Hippocampal formation (tissue), 2 donors: ENCODE measurements around the gene ADCK2.
"Not testable (repeated sequence)": the region's sequence is repeated elsewhere in the genome, so short reads cannot be mapped to it uniquely, and the experiment has no call there.

ENCODE experiments used
- DNase-seq, 2 donors: peaks; one replicate each; lab custom pipeline; 2025; lab: John Stamatoyannopoulos, UW

Gene ADCK2

GRCh38 chr7:140645166-140645900 lies 27.4 kb upstream of the ADCK2 start:
- DNase-seq = no peak

GRCh38 chr7:140646931-140647647 lies 25.7 kb upstream of the ADCK2 start:
- DNase-seq = no peak

GRCh38 chr7:140649556-140650205 lies 23.1 kb upstream of the ADCK2 start:
- DNase-seq = no peak

- no peak for DNase-seq
Observed at GRCh38 chr7:140650367-140650766, 22.4 kb upstream of the ADCK2 start.

GRCh38 chr7:140653319-140654108 lies 19.2 kb upstream of the ADCK2 start:
- DNase-seq = peak; percentile 31 to 59

GRCh38 chr7:140654109-140654387 lies 18.7 kb upstream of the ADCK2 start:
- no peak for DNase-seq

- DNase-seq = no peak
Observed at GRCh38 chr7:140654661-140655060, 18.1 kb upstream of the ADCK2 start.

- DNase-seq = no peak
Observed at GRCh38 chr7:140655511-140656408, 17.0 kb upstream of the ADCK2 start.

- DNase-seq = peak in 1 of 2 donors; percentile 37
Observed at GRCh38 chr7:140656548-140657515, 15.9 kb upstream of the ADCK2 start.

- no peak for DNase-seq
Observed at GRCh38 chr7:140657891-140658290, 14.9 kb upstream of the ADCK2 start.

- DNase-seq = no peak
Observed at GRCh38 chr7:140659856-140660255, 12.9 kb upstream of the ADCK2 start.

GRCh38 chr7:140661124-140661523 lies 11.6 kb upstream of the ADCK2 start:
- no peak for DNase-seq

- DNase-seq = not testable (repeated sequence)
Observed at GRCh38 chr7:140662938-140663337, 9.8 kb upstream of the ADCK2 start.

GRCh38 chr7:140667476-140667875 lies 5.3 kb upstream of the ADCK2 start:
- DNase-seq = no peak

- no peak for DNase-seq
Observed at GRCh38 chr7:140668641-140669040, 4.1 kb upstream of the ADCK2 start.

GRCh38 chr7:140669352-140669751 lies 3.4 kb upstream of the ADCK2 start:
- no peak for DNase-seq

- not testable (repeated sequence) for DNase-seq
Observed at GRCh38 chr7:140669862-140670261, 2.9 kb upstream of the ADCK2 start.

GRCh38 chr7:140670343-140670935 lies 2.3 kb upstream of the ADCK2 start:
- no peak for DNase-seq

- DNase-seq = no peak
Observed at GRCh38 chr7:140671966-140672365, 779 bp upstream of the ADCK2 start.
